KMS-11 (cell line): ENCODE measurements around the gene ANTXRL.

ENCODE experiments used
- H2AFZ ChIP-seq: fragments of 200-600 bp; sonication (generic); 2 replicates; pipeline ENCODE4 v1.6.1; 2016; ENCODE audit warnings: antibody characterized with exemption, mixed run types, low read depth
- H3K27ac ChIP-seq: fragments of 200-600 bp; sonication (generic); 2 replicates; pipeline ENCODE4 v1.6.1; 2016; ENCODE audit warnings: mild to moderate bottlenecking, mixed run types
- H3K27me3 ChIP-seq: fragments of 200-600 bp; sonication (generic); 2 replicates; pipeline ENCODE4 v1.6.1; 2017; ENCODE audit warnings: mild to moderate bottlenecking, low read depth, mixed run types, moderate library complexity; ENCODE audit not compliant: insufficient read depth
- H3K36me3 ChIP-seq: fragments of 200-600 bp; sonication (generic); 2 replicates; pipeline ENCODE4 v1.6.1; 2017; ENCODE audit warnings: mild to moderate bottlenecking, mixed run types; ENCODE audit not compliant: insufficient read depth
- H3K4me1 ChIP-seq: fragments of 200-600 bp; sonication (generic); 2 replicates; pipeline ENCODE4 v1.6.1; 2016; ENCODE audit warnings: mild to moderate bottlenecking, low read depth, mixed run types; ENCODE audit not compliant: poor library complexity, severe bottlenecking
- H3K4me2 ChIP-seq: fragments of 200-600 bp; sonication (generic); 2 replicates; pipeline ENCODE4 v1.7.0; 2016; ENCODE audit warnings: mild to moderate bottlenecking, mixed run types
- H3K4me3 ChIP-seq: fragments of 200-600 bp; sonication (generic); IDR thresholded peaks from 2 replicates; pipeline ENCODE4 v1.6.1; 2017; ENCODE audit warnings: low read depth, low read length, mixed read lengths; ENCODE audit not compliant: insufficient read depth
- H3K79me2 ChIP-seq: fragments of 200-600 bp; sonication (generic); 2 replicates; pipeline ENCODE4 v1.6.1; 2016; ENCODE audit warnings: low read depth, mixed run types; ENCODE audit not compliant: insufficient read depth
- H3K9ac ChIP-seq: fragments of 200-600 bp; sonication (generic); 2 replicates; pipeline ENCODE4 v1.6.1; 2016; ENCODE audit warnings: mild to moderate bottlenecking, mixed run types
- H4K20me1 ChIP-seq: fragments of 200-600 bp; sonication (generic); 2 replicates; pipeline ENCODE4 v1.6.1; 2016; ENCODE audit warnings: mild to moderate bottlenecking, mixed run types; ENCODE audit not compliant: insufficient read depth
- CTCF ChIP-seq: fragments of 200-600 bp; sonication (generic); conservative IDR thresholded peaks from 2 replicates; pipeline ENCODE4 v1.6.1; 2017; ENCODE audit warnings: low read depth, mild to moderate bottlenecking, antibody characterized with exemption, low read length, moderate library complexity, mixed read lengths

ANTXRL gene

GRCh38 chr10:46250898-46251856 is 35.6 kb upstream of the ANTXRL start:
- Histone ChIP-seq H3K27me3 (no peaks in the 10 kb centered on the region), H3K79me2 (no peaks in the 10 kb centered on the region), H2AFZ (no peak overlapping the region), H3K4me3 (no peak overlapping the region), H3K4me1 (no peaks in the 10 kb centered on the region), H3K36me3 (no peaks in the 10 kb centered on the region), H3K4me2 (no peak overlapping the region), H3K27ac (no peak overlapping the region), H3K9ac (no peak overlapping the region), H4K20me1 (no peaks in the 10 kb centered on the region)
- no peak for TF ChIP-seq CTCF

GRCh38 chr10:46251857-46252847 is 34.6 kb upstream of the ANTXRL start:
- Histone ChIP-seq H3K27me3 (no peaks in the 10 kb centered on the region), H3K9ac (no peak overlapping the region), H2AFZ (no peak overlapping the region), H3K4me1 (no peaks in the 10 kb centered on the region), H3K27ac (no peak overlapping the region), H3K4me3 (no peak overlapping the region), H4K20me1 (no peaks in the 10 kb centered on the region), H3K4me2 (no peak overlapping the region), H3K79me2 (no peaks in the 10 kb centered on the region), H3K36me3 (no peaks in the 10 kb centered on the region)
- TF ChIP-seq CTCF: no peak

DNA sequence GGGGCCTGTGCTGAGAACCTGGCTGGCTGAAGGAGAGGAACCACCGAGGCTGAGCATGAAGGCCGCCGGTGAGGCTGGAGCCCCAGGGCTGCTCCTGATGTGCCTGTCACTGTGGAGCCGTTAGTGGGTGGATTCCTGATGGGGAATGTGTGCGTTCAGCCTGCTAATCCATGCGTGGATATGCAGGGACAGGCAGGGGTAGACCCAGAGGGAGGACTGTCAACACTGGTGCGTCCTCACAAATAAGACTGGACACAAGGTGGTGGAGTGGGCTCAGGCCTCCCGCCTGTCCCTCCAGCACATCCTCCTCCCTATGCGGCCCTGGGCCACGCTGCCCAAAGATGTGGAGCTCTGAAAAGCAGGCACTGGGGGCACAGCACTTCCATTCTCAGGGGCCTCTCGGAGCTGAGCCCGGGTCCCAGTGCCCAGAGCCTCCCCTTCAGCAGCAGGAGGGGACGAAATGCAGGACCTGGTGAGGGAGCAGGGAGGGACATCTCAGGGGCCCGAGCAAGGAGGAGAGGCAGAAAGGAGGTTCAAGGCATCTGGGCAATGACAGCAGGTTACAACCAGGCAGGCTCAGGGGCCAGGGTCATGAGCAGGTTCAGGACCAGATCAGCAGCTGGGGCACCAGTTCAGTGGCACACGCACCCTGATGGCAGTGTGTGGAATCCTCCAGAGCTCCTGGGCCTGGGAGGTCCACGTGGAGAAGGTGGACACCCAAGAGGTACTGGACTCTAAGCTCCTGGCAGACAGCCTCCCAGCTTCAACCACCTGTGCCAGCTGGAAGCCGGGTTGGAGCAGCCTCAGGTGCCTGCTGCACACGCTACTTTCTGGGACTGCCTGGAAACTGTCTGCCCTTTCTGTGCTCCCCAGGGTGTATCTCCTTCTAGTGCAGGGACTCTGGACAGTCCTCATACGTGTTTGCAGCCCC is 33.5 kb upstream of the ANTXRL start:
- Histone ChIP-seq H2AFZ (no peak overlapping the region), H3K4me2 (no peak overlapping the region), H3K4me1 (no peaks in the 10 kb centered on the region), H3K9ac (no peak overlapping the region), H3K4me3 (no peak overlapping the region), H4K20me1 (no peaks in the 10 kb centered on the region), H3K79me2 (no peaks in the 10 kb centered on the region), H3K27ac (no peak overlapping the region), H3K36me3 (no peaks in the 10 kb centered on the region), H3K27me3 (no peaks in the 10 kb centered on the region)
- TF ChIP-seq CTCF: no peak

DNA sequence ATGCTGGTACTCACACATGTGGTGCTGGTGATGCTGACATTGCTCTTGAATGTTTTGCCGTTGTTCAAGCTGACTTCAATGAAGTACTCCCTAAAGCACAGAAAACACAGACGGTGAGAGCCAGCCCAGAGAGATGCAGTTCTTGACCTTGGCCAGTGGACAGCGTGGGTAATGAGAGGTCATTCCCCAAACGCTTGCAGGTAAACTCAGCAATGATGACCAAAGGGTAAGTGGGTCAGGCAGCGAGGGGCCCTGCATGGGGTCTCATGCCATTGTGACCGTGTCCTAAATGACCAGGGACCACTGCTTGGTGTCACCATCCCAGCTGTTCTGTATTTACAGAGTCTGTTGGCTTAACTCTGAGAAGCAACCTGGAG is 32.8 kb upstream of the ANTXRL start:
- H2AFZ ChIP-seq: no peak overlapping the region
- H3K79me2 ChIP-seq: no peaks in the 10 kb centered on the region
- H3K4me1 ChIP-seq: no peaks in the 10 kb centered on the region
- H4K20me1 ChIP-seq: no peaks in the 10 kb centered on the region
- no peaks in the 10 kb centered on the region for H3K36me3 ChIP-seq
- no peak overlapping the region for H3K4me2 ChIP-seq
- no peak overlapping the region for H3K27ac ChIP-seq
- no peak for TF ChIP-seq CTCF
- no peak overlapping the region for H3K4me3 ChIP-seq
- no peak overlapping the region for H3K9ac ChIP-seq
- no peaks in the 10 kb centered on the region for H3K27me3 ChIP-seq
